GM19328 (cell line): ENCODE results near the gene HOXA2.

ENCODE experiments used
- ATAC-seq: cut with Tn5 transposase; IDR thresholded peaks from one replicate; pipeline ENCODE4 v1.9.1; 2021; ENCODE audit warnings: mild to moderate bottlenecking, moderate library complexity; ENCODE audit not compliant: unreplicated experiment

HOXA2 gene

DNA sequence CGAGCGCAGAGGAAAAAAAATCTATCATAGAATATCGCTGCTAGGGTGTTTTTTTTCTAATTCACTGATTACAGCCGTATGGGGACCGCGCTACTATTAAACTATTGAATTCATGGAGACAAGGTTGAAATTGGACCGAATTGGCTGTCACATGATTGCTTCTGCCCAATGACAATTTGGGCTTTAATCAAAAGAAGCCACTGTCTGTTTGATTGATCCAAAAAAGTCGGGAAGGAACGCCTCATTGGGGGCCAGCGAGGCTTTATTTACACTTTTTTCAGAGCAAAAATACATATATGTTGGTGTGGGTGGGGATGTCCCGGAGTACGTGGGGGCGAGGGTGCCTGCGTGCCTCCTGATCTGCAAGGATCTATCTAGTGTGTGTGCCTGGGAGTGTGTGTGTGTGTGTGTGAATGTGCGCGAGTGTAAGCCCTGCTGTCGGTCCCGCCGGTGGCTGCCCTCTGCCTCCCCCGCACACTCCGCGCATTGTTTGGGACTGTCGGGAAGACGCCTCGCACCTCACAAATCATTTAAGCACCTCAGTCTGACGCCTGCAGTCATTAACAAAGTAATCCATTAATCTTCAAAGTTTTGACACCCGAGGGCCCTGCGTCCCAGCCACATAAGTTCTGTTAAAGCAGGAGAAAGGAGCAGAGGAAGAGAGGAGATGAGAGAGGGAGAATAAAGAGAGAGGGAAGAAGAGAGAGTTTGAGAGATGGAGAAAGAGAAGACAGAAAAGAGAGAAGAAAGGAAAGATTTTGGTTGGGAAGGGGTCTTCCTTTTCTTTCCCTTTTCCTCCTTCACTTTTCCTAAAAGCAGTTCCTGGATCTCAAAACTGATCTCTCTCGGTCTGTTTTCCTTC, at the start of gene HOXA2:
Gene HOXA2 (minus strand): TSS at position 103 of the 862 bp plus-strand sequence. CDS start 183 bp downstream, outside the sequence.
- no peak for ATAC-seq

DNA sequence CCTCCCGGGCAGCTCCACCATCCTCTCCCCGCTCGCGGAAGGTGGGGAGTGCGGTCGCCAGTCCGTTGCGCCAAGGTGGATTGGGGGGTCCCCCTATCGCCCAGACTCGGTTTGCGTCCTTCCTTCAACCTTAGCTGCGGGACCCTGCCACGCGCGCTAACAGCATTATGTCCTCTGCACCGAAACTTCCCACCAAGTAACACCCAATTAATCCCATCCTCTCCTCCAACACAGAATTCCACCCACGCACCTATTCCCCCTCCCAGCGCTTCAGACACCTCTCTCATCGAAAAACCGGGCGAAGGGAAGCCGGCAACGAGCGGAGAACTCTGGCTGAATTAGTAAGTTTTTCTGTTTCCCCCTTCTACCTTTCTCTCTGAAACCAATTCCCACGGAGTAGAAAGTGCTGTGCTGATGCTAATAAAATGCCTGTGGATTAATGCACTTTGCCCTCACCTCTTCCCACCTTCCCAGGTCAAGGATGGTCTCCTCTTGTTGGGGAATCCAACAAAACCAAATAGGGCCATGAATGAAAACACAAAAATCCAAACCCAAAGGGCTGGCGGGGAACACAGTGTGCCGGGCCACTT, 49.0 kb upstream of the HOXA2 start:
- ATAC-seq = no peak

DNA sequence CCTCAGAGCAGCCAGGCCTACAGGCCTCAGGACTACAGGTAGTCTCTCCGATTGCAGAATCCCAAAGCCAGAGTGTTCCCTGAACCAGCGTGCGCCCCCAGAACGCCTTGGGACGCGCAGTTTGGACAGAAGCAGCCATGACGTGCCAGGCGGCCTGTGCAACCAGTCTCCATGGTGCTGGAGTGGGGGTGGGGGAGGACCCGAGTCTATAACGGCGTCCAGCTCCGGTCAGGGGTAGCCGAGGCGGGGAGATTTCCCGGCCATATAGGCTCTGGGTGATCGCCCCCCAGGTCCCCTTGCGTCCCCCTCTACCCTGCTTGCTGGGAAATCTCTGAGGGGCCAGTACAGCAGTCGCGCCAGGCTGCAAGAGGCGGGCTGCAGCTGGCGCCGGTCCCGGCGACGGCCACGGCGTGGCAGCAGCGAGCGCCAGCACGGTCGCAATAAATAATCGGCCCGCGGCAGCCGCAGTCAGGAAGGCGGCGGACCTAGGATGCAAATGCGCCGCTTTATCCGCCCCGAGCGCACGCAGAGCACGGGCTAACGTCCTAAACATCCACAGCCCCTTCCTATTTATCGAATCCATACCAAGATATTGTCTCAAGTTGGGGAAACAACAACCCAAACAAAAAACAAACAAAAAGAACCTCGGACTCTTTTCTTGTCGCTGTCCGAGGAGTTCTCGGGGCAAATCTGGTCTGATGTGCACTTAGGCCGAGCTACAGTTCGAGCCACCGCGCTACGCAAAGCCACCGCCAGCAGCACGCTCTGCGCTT, 48.3 kb upstream of the HOXA2 start:
- ATAC-seq = no peak

DNA sequence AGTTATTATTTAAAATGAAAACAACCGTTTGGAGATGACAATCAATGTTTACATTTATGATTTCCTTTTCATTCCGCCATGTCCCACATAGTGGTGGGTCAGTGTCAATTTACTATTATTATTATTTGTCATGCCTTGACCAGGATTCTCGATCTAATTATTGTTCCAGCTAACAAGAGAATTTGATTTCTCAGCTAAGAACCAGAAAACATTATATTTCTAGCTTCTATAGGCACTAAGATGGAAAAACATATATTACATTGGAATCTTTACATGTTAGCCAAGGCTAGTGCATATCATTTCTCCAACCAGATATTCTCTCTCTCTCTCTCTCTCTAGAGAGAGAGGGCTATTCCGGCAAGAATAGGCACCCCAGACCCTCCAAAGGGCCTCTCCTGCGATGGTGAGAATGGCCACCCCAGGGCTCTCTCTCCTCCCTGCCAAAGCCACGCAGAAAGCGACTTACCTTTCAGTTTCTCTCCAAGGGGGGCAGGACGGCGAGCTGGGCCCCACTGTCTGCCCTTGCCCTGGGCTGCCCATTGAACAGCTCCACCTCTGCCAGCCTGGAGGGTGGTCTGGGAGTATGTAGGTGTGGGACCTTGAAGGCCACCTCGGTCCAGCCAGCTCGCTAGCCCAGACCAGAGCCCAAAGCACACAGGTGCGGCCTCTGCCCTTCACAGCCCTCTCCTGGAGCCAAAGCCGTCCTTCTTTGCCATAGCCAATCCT, 47.5 kb upstream of the HOXA2 start:
- ATAC-seq = no peak

DNA sequence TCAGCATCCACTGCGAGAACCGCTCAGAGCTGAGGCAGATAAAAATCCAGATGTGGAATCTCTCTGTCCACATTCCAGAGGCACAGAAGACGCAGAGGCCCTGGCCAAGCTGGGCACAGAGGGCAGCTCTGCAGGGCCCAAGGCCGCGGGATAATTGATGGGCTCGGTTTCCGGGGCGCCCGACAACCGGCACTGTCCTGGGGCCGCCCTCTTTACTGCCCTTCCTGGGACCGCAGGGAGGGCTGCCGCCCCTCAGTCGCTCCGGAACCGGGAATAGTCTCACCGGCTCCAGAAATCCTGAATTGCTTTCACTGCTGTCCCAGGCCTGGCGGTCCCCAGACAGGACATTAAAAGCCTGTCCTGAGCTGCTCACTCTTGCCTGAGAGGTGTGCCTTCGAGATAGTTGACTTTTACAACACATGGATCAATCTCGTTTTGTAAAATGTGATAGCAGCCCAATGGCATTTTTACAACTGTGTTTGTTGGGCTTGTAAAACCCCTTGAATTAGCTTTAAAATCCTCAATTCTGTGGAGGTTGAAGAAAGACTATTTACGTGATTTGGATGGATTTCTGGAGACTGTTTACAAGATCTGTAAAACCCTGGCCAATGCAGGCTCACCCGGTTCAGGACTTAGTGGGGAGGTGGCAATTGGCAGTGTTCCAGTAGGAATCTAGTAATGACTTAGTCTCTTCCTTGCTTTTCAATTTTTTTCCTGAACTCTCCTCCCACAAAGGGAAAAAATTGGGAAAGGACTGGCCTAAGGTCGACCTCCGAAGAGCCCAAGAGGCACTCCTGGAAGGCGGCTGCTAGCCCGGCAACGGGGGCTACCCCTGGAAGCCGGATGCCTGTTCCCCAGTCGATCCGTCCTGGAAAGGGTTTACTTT, 46.5 kb upstream of the HOXA2 start:
- no peak for ATAC-seq

DNA sequence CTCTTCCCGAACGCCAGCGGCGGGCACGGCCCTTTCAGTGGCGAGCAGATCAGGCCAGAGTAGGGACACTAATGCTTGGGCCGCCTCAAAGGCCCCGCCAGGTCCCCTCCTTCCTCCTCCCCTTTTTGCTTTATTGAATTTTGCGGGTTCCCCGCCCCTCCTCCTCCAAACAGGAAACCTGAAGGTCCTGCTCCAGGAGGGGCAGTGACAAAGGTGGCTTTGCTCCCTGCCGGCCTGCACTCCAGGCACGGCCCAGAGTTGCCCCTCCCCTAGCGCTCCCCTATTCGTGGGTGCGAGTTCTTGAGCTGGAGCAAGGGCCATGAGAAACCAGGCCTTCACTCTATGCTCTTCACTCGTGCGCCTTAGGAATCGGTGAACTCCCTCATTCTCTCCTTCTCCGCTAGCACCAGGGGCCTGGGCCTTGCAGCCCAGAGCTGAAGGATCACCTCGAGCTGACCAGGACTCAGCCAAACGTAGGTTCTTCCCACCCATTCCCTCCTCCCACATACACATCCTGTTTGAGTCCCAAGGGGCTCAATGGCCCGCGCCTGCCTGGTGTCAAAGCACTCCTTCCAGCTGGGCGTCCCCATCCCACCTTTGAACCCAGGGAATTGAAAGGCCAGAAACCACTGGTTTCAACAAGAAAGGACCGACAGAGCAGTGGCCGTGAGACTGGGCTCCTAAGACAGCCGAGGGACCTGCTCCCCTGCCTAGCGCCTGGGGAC, 45.7 kb upstream of the HOXA2 start:
- no peak for ATAC-seq

DNA sequence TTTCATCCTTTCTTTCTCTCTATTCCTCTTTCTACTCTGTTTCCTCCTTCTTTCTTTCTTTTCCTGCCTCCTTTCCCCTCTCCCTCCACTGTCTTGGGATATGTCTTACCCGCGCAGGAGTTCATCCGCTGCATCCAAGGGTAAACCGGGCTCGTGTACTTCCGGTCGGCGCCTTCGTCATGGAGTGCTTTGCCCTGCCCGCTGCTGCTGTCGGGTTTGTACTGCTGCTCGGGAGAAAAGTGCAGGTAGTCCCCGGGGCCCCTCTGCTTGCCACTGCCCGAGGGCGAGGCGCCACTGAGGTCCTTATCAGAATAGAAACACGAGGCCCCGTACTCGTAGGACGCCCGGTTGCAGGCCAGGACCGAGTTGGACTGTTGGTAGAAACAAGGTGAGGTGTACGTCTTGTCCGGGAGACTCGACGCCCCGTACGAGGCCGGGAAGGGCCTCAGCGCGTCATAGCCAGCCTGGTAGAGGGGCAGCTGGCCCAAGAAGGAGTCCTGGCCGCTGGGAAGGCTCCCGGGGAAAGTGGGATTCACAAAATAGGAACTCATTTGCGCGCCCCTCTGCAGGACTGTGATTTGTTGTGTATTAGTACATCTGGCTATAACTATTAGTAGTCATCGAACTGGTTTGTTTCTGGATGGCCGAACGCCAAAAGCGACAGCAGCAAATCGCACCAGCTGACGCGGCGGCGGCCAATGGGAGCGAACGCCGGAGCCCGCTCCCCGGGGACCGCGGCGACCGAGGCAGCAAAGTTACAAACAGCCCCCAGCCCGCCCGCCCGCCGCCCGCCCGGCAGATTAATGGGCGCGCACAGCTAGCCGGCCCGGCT, 44.9 kb upstream of the HOXA2 start, which contains the start of gene HOXA6:
Gene HOXA6 (minus strand): TSS at position 576 of the 832 bp plus-strand sequence. CDS start 25 bp downstream, at position 551.
- no peak for ATAC-seq

DNA sequence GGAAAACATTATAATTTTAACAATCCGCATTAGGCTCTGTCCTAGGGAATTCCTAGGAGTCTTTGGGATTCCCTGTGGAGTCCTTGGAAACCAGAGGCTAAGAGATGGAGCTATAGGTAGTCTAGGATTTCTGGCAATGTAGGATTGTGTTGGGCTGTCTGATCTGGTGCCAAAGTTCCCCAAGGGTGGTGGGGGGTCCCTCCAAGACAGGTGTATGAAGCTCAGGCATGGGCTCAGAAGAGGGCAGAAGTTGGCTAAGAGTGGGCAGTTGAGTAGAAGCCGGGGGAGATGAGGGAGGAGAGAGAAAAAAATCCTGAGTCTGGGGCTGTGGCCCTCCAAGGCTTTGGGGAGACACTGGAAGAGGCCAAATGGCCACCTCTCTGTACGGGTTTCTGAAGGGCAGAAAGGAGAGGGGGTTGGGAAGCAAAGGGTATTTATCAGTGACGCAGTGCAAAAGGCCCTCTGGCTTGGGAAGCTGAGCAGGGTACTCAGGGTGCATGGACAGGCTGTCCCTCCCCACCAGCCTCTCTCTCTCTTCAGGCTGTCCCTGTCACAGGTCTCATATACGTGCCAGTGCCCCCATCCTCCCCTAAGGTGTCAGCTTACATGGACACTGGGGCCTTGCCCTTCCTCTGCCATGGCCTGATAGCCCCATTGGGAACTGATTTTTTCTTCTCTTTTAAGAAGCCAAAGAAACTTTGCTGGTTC, 44.2 kb upstream of the HOXA2 start:
- ATAC-seq = no peak

DNA sequence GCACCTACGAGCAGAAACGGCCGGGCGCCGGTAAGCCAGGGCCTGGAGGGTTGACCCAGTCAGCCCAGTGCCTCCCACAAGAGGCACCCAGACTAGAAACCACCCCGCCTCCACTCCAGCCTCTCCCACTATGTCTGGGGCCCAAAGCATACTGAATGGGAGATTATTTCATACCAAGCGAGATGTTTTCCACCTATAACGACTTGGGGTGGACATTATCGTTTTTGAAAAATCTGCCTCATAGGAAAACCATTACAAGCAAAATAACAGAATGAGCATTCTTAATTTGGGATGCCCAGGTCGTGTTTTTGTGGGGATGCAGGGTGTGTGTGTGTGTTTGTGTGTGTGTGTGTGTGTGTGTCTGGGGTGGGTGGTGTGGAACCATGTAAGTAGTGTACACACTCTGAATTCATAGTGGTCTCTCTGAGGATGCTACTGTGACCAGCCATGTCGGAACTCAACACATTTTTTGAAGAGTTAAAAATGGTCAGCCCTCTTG, 43.5 kb upstream of the HOXA2 start:
- no peak for ATAC-seq

DNA sequence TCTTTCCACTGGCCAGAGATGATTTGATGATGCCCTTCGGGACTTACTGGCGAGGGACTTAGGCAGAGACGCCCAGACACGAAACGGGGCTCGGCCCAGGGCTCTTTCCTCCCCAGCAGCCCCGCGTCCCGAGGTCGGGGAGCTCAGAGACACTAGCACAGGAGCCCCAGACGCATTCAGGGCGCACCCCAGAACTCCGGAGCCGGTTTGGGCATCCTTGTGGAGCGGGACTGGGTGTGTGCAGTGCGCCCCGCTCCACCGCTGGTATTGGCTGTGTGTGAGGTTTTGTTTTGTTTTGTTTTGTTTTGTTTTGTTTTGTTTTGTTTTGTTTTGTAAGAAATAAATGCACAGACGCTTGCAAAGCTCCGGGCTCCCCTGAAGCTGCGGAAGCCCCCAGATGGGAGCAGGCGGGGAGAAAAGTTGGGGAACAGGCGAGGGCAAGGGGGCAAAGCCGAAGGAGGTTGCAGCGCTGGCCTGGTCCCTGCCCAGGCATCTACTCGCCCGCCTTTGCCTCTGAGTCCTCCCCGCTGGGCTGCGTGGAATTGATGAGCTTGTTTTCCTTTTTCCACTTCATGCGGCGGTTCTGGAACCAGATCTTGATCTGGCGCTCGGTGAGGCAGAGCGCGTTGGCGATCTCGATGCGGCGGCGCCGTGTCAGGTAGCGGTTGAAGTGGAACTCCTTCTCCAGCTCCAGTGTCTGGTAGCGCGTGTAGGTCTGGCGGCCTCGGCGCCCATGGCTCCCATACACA, 42.9 kb upstream of the HOXA2 start:
- ATAC-seq = no peak

DNA sequence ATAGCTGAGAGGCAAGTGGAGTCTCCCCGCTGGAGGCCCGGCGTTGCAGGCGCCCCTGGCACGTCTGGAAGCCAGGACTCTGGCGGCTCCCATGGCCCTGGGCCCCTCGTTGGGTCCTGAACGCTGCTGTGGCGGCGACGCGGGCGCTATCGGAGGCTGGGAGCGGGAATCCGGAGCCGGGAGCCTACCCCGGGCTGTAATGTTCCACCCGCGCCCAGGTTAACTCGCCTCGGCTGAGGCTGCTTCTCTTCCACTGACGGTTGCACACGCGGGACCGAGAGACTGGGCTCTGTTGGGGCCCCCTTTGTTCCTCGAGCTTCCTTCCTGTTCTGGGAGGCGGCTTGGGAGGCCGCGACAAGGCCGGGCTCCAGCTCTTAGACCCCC, 42.3 kb upstream of the HOXA2 start:
- no peak for ATAC-seq

DNA sequence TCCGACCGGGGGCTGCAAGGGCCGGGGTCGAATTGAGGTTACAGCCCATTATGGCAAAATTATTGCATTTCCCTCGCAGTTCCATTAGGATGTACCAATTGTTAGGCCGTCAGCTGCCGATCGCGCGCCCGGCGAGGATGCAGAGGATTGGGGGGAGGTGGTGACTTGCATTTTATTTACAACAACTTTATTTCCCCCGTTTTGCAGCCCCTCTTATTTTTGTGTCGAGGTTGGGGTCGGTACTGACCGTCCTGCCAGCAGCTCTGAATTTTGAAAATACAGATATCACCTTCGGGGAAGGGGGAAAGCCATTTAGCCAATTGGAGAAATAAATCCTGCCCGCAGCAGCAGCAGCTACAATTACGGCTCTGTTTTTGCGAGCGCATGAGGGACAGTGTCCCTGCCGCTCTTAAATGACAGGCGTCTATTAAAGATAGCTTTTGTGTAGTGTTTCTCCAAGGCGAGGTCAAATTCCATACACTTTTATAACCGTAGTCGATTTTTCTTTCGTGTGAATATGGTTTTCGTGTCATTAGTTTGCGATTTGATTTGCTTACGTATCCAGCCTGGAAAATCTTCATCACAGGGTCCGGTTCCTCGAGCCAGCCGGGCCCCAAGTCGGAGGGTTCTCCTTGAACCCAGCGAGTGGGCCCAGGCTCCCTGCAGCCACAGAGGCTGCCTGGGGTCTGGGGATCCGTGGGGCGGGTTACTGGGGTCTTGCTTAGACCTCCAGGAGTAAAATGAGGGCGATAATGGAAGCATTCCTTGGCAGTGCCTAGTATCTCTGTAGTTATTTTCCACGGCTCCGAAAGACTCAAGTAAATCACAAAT, 41.7 kb upstream of the HOXA2 start:
- no peak for ATAC-seq

DNA sequence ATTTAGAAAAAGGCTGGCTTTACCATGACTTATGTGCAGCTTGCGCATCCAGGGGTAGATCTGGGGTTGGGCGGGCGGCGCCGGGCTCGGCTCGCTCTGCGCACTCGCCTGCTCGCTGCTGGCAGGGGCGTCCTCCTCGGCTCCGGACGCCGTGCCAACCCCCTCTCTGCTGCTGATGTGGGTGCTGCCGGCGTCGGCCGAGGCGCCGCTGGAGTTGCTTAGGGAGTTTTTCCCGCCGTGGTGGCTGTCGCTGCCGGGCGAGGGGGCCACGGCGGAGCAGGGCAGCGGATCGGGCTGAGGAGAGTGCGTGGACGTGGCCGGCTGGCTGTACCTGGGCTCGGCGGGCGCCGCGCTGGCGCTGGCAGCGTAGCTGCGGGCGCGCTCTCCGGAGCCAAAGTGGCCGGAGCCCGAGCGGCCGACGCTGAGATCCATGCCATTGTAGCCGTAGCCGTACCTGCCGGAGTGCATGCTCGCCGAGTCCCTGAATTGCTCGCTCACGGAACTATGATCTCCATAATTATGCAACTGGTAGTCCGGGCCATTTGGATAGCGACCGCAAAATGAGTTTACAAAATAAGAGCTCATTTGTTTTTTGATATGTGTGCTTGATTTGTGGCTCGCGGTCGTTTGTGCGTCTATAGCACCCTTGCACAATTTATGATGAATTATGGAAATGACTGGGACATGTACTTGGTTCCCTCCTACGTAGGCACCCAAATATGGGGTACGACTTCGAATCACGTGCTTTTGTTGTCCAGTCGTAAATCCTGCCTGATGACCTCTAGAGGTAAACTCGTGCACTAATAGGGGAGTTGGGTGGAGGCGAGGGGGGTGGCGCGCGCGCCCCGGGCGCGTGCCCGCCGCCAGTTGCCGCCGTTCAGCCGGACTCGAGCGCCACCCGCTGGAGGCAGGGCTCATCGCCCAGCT, 40.8 kb upstream of the HOXA2 start, which contains the start of gene HOXA5:
Gene HOXA5 (minus strand): TSS at position 659 of the 927 bp plus-strand sequence. CDS start 74 bp downstream, at position 585.
- ATAC-seq = no peak

DNA sequence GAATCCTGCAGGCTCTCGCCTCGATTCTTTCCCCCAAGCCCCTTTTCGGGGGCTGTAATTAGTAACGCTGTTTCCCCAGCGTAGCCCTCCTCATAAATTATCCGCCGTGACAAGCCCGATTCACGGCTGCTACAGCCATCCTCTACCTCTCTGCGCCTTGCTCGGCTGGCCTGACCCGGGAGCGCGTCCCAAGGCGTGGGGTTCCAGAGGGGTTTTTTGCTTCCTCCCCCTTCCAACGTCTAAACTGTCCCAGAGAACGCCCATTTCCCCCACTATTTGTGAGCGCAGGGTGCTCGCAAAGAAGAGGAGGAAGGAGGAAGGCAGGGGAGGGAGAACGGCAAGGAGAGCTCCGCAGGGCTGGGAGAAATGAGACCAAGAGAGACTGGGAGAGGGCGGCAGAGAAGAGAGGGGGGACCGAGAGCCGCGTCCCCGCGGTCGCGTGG, 40.1 kb upstream of the HOXA2 start:
- ATAC-seq = no peak
